ENCODE results near the gene PDGFA. TPM values are rescaled to one million over a fixed set of nuclear protein-coding genes. Genes with fewer than 3 reads are reported as not detected.

The PDGFA gene
- total RNA-seq, 4 donors from 2014 or later, result 20.9 to 35.1 (median 33.6) TPM

DNA sequence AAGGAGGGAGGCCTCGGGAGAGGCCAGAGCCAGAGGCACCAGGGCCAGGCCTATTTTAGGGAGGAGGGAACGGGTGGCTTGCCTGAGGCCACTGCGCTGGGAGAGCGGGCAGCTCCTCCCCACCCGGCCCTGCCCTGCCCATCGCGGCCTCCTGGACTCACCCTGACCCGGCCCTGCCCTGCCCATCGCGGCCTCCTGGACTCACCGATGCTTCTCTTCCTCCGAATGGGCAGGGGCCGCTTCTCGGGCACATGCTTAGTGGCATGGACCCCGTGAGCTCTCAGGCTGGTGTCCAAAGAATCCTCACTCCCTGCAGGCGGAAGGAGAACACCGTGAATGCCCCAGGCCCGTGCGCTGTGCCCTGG is 7.5 kb downstream of the PDGFA start:
- TF ChIP-seq, protein P1, sequence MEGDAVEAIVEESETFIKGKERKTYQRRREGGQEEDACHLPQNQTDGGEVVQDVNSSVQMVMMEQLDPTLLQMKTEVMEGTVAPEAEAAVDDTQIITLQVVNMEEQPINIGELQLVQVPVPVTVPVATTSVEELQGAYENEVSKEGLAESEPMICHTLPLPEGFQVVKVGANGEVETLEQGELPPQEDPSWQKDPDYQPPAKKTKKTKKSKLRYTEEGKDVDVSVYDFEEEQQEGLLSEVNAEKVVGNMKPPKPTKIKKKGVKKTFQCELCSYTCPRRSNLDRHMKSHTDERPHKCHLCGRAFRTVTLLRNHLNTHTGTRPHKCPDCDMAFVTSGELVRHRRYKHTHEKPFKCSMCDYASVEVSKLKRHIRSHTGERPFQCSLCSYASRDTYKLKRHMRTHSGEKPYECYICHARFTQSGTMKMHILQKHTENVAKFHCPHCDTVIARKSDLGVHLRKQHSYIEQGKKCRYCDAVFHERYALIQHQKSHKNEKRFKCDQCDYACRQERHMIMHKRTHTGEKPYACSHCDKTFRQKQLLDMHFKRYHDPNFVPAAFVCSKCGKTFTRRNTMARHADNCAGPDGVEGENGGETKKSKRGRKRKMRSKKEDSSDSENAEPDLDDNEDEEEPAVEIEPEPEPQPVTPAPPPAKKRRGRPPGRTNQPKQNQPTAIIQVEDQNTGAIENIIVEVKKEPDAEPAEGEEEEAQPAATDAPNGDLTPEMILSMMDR (IDR thresholded peaks at IDR 0.05), result no peak
- no peak for TF ChIP-seq POLR2A (IDR thresholded peaks at IDR 0.05)
- Histone ChIP-seq H3K36me3 (no peaks in the 10 kb centered on the region), H3K4me1 (peaks cover 3 to 9% of the 10 kb centered on the region in 2 donors), H3K27ac (no peak overlapping the region), H3K9me3 (no peaks in the 10 kb centered on the region), H3K27me3 (no peaks in the 10 kb centered on the region), H3K4me3 (no peak overlapping the region)
- intact Hi-C loops (cut with DNase I; ENCODE audit: low total_unique reads), result loop anchor here (10.0 kb wide), 1 partner anchor 177 kb away; no protein-coding TSS in a partner anchor
- DNase-seq, result no peak

DNA sequence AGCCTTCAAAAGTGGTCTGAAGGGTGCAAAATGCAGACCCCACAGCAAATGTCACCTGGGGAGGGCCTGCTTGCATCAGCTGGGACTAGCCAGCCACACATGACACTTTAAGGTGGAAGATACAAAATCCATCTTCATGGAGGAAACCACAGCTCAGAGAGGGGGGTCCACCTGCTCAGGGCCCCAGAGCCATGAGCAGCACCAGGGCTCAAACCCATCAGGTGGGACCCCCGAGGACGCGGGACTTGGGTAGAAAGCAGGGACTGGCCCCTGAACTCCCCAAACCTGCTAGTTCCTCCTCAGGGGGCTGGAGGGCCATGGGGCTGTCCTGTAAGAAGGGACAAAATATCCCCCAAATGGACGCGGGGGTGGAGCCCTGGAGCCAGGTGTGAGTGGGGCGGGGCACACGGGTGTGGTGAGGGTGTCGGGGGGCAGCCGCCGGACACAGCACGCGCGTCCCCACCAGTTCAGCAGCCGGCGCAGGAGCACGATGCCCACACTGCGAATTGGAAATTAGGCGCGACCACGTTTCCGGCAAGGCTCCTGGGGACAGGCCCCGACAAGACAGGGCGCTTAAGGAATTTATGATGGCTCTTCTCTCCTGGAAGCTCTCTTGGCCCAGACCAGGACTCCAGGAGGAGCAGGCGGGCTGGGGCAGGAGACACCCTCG is 8.0 kb downstream of the PDGFA start:
- Histone ChIP-seq H3K36me3 (no peaks in the 10 kb centered on the region), H3K27me3 (no peaks in the 10 kb centered on the region), H3K4me1 (peaks cover 3 to 6% of the 10 kb centered on the region in 2 donors), H3K4me3 (no peak overlapping the region), H3K9me3 (no peaks in the 10 kb centered on the region), H3K27ac (no peak overlapping the region)
- no peak for DNase-seq
- intact Hi-C loops (cut with DNase I; ENCODE audit: low total_unique reads), result loop anchor here (10.0 kb wide), 1 partner anchor 177 kb away; no protein-coding TSS in a partner anchor
- TF ChIP-seq, protein P1 (IDR thresholded peaks at IDR 0.05), result no peak
- TF ChIP-seq POLR2A (IDR thresholded peaks at IDR 0.05), result no peak

DNA sequence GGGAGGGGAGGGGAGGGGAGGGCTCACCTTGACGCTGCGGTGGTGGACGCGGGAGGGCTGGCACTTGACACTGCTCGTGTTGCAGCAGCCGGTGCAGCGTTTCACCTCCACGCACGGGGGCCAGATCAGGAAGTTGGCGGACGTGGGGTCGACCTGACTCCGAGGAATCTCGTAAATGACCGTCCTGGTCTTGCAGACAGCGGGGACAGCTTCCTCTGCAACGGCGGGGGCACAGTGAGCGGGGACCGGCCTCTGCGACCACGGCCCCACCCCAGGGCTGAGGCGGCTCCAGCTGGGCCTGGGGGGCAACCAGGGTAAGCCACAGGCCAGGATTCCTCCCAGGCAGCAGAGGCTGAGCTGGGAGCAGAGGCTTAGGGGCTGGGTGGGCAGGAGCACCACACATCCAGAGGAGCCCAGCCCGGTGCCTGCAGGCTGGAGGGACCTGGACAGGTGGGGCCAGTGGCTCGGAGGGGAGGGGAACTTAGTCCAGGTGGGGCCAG is 8.8 kb downstream of the PDGFA start:
- intact Hi-C loops (cut with DNase I; ENCODE audit: low total_unique reads), result loop anchor here (10.0 kb wide), 1 partner anchor 176 kb away; no protein-coding TSS in a partner anchor
- H3K36me3 ChIP-seq, result no peaks in the 10 kb centered on the region
- no peak for DNase-seq
- TF ChIP-seq POLR2A (IDR thresholded peaks at IDR 0.05), result no peak
- TF ChIP-seq, protein P1 (IDR thresholded peaks at IDR 0.05), result no peak
- H3K9me3 ChIP-seq, result no peaks in the 10 kb centered on the region
- peaks cover 3 to 4% of the 10 kb centered on the region in 2 donors for H3K4me1 ChIP-seq
- H3K27me3 ChIP-seq, result no peaks in the 10 kb centered on the region
- H3K27ac ChIP-seq, result no peak overlapping the region
- H3K4me3 ChIP-seq, result no peak overlapping the region

DNA sequence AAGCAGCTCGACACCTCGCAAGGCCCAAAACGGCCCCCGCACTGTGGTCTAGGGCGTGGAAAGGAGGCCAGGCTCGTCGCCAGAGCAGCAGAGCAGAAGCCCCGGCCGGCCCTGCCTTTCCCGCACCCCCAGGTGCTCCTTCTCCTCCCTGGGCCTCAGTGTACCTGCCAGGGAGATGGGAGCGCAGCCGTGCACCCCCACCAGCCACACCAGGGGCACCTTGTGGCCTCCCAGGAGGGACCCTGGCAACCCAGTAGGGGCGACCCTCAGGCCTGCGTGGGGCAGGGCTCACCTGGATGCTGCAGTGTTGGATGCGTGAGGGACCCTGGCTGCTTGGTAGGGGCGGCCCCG is 9.5 kb downstream of the PDGFA start:
- Histone ChIP-seq H3K4me1 (peaks cover 3 to 4% of the 10 kb centered on the region in 2 donors), H3K9me3 (no peaks in the 10 kb centered on the region), H3K27me3 (no peaks in the 10 kb centered on the region), H3K36me3 (no peaks in the 10 kb centered on the region), H3K27ac (no peak overlapping the region), H3K4me3 (no peak overlapping the region)
- TF ChIP-seq, protein P1 (IDR thresholded peaks at IDR 0.05), result no peak
- no peak for TF ChIP-seq POLR2A (IDR thresholded peaks at IDR 0.05)
- intact Hi-C loops (cut with DNase I; ENCODE audit: low total_unique reads), result loop anchor here (10.0 kb wide), 1 partner anchor 175 kb away; no protein-coding TSS in a partner anchor
- no peak for DNase-seq

DNA sequence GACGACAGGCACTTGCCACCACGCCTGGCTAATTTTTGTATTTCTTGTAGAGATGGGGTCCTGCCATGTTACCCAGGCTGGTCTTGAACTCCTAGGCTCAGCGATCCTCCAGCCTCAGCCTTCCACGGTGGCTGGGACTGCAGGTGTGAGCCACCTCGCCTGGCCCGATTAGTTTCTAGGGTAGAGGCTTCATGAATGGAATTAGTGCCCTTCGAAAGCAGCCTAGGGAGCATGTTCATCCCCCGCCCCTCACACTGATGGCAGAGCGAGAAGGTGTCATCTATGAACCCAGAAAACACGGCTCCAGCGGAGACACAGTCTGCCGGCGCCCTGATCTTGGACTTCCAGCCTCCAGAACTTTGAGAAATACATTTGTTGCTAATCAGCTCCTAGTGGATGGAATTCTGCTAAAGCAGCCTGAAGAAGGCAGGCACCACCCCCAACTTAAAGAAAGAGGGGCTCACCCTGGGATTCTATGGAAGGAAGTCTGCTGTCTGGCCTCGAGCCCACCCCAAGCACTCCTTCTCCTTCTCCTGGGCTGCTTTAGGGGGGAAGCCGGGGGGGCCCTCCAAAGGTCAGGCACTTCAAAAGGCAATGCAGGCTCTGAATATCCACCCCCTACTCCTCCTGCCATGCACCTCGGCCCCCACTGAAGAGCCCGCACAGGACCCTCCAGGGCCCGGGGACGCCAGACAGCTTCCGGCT is 10.1 kb downstream of the PDGFA start:
- DNase-seq, result no peak
- intact Hi-C loops (cut with DNase I; ENCODE audit: low total_unique reads), result loop anchor here (10.0 kb wide), 2 partner anchors 175 to 215 kb away; partner anchors contain the start of genes DNAAF5 and PRKAR1B
- no peaks in the 10 kb centered on the region for H3K9me3 ChIP-seq
- peaks cover 3 to 4% of the 10 kb centered on the region in 2 donors for H3K4me1 ChIP-seq
- no peak for TF ChIP-seq POLR2A (IDR thresholded peaks at IDR 0.05)
- TF ChIP-seq, protein P1 (IDR thresholded peaks at IDR 0.05), result no peak
- no peak overlapping the region for H3K27ac ChIP-seq
- H3K27me3 ChIP-seq, result no peaks in the 10 kb centered on the region
- H3K36me3 ChIP-seq, result no peaks in the 10 kb centered on the region
- no peak overlapping the region for H3K4me3 ChIP-seq
